K562 (cell line): Measurements from ENCODE around the gene CYP2R1. TPM values are rescaled to one million over a fixed set of nuclear protein-coding genes. Genes with fewer than 3 reads are reported as not detected.

Source experiments
- ATAC-seq: fragments of 200-7000 bp; cut with Tn5 transposase; 3 replicates; pipeline ENCODE4 v1.9.1; 2020; ENCODE audit warnings: moderate library complexity
- BruUV-seq: library from RNA; stranded (reverse); fragments of 400-500 nt; replicated peaks from 2 replicates; lab custom pipeline; 2021; lab: Mats Ljungman, UMichigan
- CTCF ChIA-PET: fragments of 300-600 bp; formaldehyde crosslinking; extraction: SDS; loops from one replicate; lab custom pipeline; 2021; ENCODE audit warnings: low intra/inter-chr PET ratio; lab: Yijun Ruan, JAX
- POLR2A ChIA-PET: fragments of 300-600, 350-650 bp; sonication (Branson Sonifier 250); formaldehyde crosslinking; extraction: SDS; loops from one replicate; lab custom pipeline; 2021; ENCODE audit warnings: antibody characterized with exemption, inconsistent platforms; lab: Yijun Ruan, JAX
- DNase-seq, 4 experiments: peaks; one replicate each; pipeline versions ENCODE4 v3.0.0 to v3.0.0-alpha.2; 2011 to 2018; ENCODE audit warnings: low spot score in 3 of 4, mixed read lengths in 3 of 4; ENCODE audit errors: extremely low read depth in 1 of 4
- FAIRE-seq: peaks from 2 replicates; lab custom pipeline; 2011; peaks lifted over from hg19 to GRCh38; lab: Jason Lieb, UNC
- H2AFZ ChIP-seq: 2 replicates; pipeline ENCODE4 v1.6.0; 2011; ENCODE audit warnings: low read depth, low read length, control low read depth, inconsistent platforms
- H3K27ac ChIP-seq: fragments of 200-600 bp; 3 replicates; pipeline ENCODE4 v1.8.0; 2011; ENCODE audit warnings: low read depth, mild to moderate bottlenecking, control low read depth, inconsistent platforms, low read length, moderate library complexity, mixed read lengths; ENCODE audit errors: extremely low read depth
- H3K27me3 ChIP-seq, 2 experiments: fragments of 300-600 bp in 1 of 2; 2 replicates in 1 of 2; 3 replicates in 1 of 2; pipeline versions ENCODE4 v1.6.0 to v1.8.0; 2011; ENCODE audit warnings: inconsistent platforms in 2 of 2, low read length in 2 of 2, mild to moderate bottlenecking in 1 of 2, mixed read lengths in 1 of 2, moderate library complexity in 1 of 2; ENCODE audit not compliant: control insufficient read depth in 2 of 2, insufficient read depth in 2 of 2
- H3K36me3 ChIP-seq: fragments of 300-600 bp; 3 replicates; pipeline ENCODE4 v1.8.0; 2011; ENCODE audit warnings: mild to moderate bottlenecking, low read length, inconsistent platforms; ENCODE audit not compliant: control insufficient read depth, insufficient read depth
- H3K4me1 ChIP-seq, 2 experiments: fragments of 200-600 bp in 1 of 2; replicated peaks in 1 of 2; 2 replicates in 1 of 2; 3 replicates in 1 of 2; pipeline versions ENCODE4 v1.5.1 to v1.8.0; 2011; ENCODE audit warnings: inconsistent platforms in 2 of 2, low read length in 2 of 2, mild to moderate bottlenecking in 1 of 2, mixed read lengths in 1 of 2, moderate library complexity in 1 of 2; ENCODE audit not compliant: control insufficient read depth in 2 of 2, insufficient read depth in 2 of 2
- H3K4me2 ChIP-seq: 2 replicates; pipeline ENCODE4 v1.6.1; 2011; ENCODE audit warnings: low read length, control low read depth, inconsistent platforms, mixed read lengths; ENCODE audit not compliant: insufficient read depth
- H3K4me3 ChIP-seq: fragments of 200-600 bp; sonication (generic), shearing (Covaris generic); 2 replicates; pipeline ENCODE4 v1.5.1; 2016; ENCODE audit warnings: control low read depth, inconsistent platforms
- H3K79me2 ChIP-seq: fragments of 200-600 bp; 3 replicates; pipeline ENCODE4 v1.8.0; 2011; ENCODE audit warnings: low read length, inconsistent platforms; ENCODE audit not compliant: control insufficient read depth, insufficient read depth
- H3K9ac ChIP-seq, 2 experiments: 2 replicates each; pipeline versions ENCODE4 v1.6.0 to v1.6.1; 2011; ENCODE audit warnings: low read depth in 2 of 2, low read length in 2 of 2, control low read depth in 1 of 2, inconsistent platforms in 1 of 2, mild to moderate bottlenecking in 1 of 2, mixed read lengths in 1 of 2; ENCODE audit not compliant: insufficient read depth in 1 of 2
- H3K9me1 ChIP-seq: one replicate; pipeline ENCODE4 v1.6.0; 2011; ENCODE audit warnings: inconsistent platforms, mild to moderate bottlenecking, low read length, moderate library complexity; ENCODE audit not compliant: control insufficient read depth, insufficient read depth
- H3K9me3 ChIP-seq: replicated peaks from 2 replicates; pipeline ENCODE4 v1.5.1; 2011; ENCODE audit warnings: low read depth, low read length, inconsistent platforms; ENCODE audit not compliant: control insufficient read depth, insufficient read depth
- H4K20me1 ChIP-seq: replicated peaks from 2 replicates; pipeline ENCODE4 v1.6.1; 2011; ENCODE audit warnings: low read length, inconsistent platforms, mixed read lengths; ENCODE audit not compliant: control insufficient read depth, insufficient read depth
- BCOR ChIP-seq: fragments of 450-650 bp; IDR thresholded peaks from 2 replicates; pipeline ENCODE4 v1.6.1; 2016
- CBFA2T2 ChIP-seq: fragments of 450-650 bp; conservative IDR thresholded peaks from 2 replicates; pipeline ENCODE4 v1.6.1; 2017; ENCODE audit warnings: mild to moderate bottlenecking
- CBFA2T3 ChIP-seq: fragments of 450-650 bp; IDR thresholded peaks from 2 replicates; pipeline ENCODE4 v1.6.1; 2017
- FOXM1 ChIP-seq, 2 experiments: fragments of 450-650 bp in 1 of 2; sonication (generic) in 1 of 2; formaldehyde crosslinking in 1 of 2; IDR thresholded peaks; 2 replicates each; pipeline versions ENCODE4 v1.6.1 to v1.9.0; 2017 to 2022; ENCODE audit warnings: low read depth in 2 of 2, mild to moderate bottlenecking in 2 of 2, missing genetic modification reagents in 1 of 2, moderate library complexity in 1 of 2
- MAFG ChIP-seq: fragments of 450-650 bp; conservative IDR thresholded peaks from 2 replicates; pipeline ENCODE4 v1.6.1; 2016; ENCODE audit warnings: missing genetic modification characterization, missing compliant biosample characterization
- MAZ ChIP-seq, 2 experiments: fragments of 450-650 bp in 1 of 2; sonication (generic) in 1 of 2; formaldehyde crosslinking; IDR thresholded peaks in 1 of 2; conservative IDR thresholded peaks in 1 of 2; 2 replicates each; pipeline versions ENCODE4 v1.4.0 to v1.5.0; 2020; ENCODE audit warnings: mild to moderate bottlenecking in 1 of 2, missing genetic modification reagents in 1 of 2
- MYBL2 ChIP-seq, 2 experiments: fragments of 450-650 bp in 1 of 2; sonication (generic) in 1 of 2; formaldehyde crosslinking in 1 of 2; IDR thresholded peaks; 2 replicates each; pipeline versions ENCODE4 v1.6.1 to v1.8.1; 2017 to 2022; ENCODE audit warnings: borderline replicate concordance in 1 of 2, inconsistent platforms in 1 of 2, low read depth in 1 of 2, mild to moderate bottlenecking in 1 of 2, missing genetic modification reagents in 1 of 2, moderate library complexity in 1 of 2
- NCOA6 ChIP-seq: fragments of 450-650 bp; IDR thresholded peaks from 2 replicates; pipeline ENCODE4 v1.6.1; 2017; ENCODE audit warnings: mild to moderate bottlenecking
- RB1 ChIP-seq: fragments of 450-650 bp; IDR thresholded peaks from 2 replicates; pipeline ENCODE4 v1.6.1; 2017; ENCODE audit warnings: low read depth, mild to moderate bottlenecking
- RFX5 ChIP-seq: IDR thresholded peaks from 2 replicates; pipeline ENCODE4 v1.6.1; 2011; ENCODE audit warnings: low read depth, mild to moderate bottlenecking, improper control_type of control experiment, low read length
- TAF15 ChIP-seq: fragments of 200-400 bp; formaldehyde crosslinking; IDR thresholded peaks from 2 replicates; pipeline ENCODE4 v1.6.1; 2017; ENCODE audit warnings: mild to moderate bottlenecking, low read depth, low read length, moderate library complexity
- TAL1 ChIP-seq: fragments of 450-650 bp; IDR thresholded peaks from 2 replicates; pipeline ENCODE4 v1.6.1; 2016; ENCODE audit warnings: mild to moderate bottlenecking
- TRIM24 ChIP-seq, 2 experiments: fragments of 450-650 bp; IDR thresholded peaks; 2 replicates each; pipeline ENCODE4 v1.6.1; 2016
- ZNF324 ChIP-seq: fragments of 250-450 bp; sonication (Bioruptor Pico); IDR thresholded peaks from 2 replicates; pipeline ENCODE4 v1.4.0; 2020; ENCODE audit warnings: mild to moderate bottlenecking
- ZNF668 ChIP-seq: fragments of 250-450 bp; sonication (Bioruptor Pico); IDR thresholded peaks from 2 replicates; pipeline ENCODE4 v1.8.0; 2022; ENCODE audit warnings: mild to moderate bottlenecking, inconsistent platforms
- WGBS: fragments of 100-300 bp; shearing (Covaris generic); methylation state at CpG from one replicate; pipeline ENCODE4 v1.1.6; 2016; ENCODE audit warnings: low coverage, mixed read lengths; ENCODE audit not compliant: insufficient coverage; ENCODE audit errors: missing lambda C conversion rate; 5-methylcytosine and 5-hydroxymethylcytosine counted together
- in situ Hi-C: fragments of 300-500 bp; cut with MboI; formaldehyde crosslinking; loops from 4 replicates; pipeline ENCODE4 v1.15.0; 2018; ENCODE audit warnings: inconsistent platforms, mixed read lengths
- intact Hi-C: fragments of 100-400 bp; cut with micrococcal nuclease; formaldehyde crosslinking; loops from 2 replicates; pipeline ENCODE4 v1.14.2; 2022
- polyA plus RNA-seq, 8 experiments: library from polyadenylated mRNA; depleted of rRNA in 4 of 8; stranded (reverse) in 5 of 8; unstranded in 3 of 8; fragments of >200 nt; fragmentation: Nextera tagmentation in 2 of 8; fragmentation: Illumina TruSeq in 1 of 8; extraction: Ambion mirVana in 2 of 8; extraction: Trizol in 1 of 8; gene quantifications; 2 replicates each; pipeline versions ENCODE4 v1.2.1 to v1.2.3, GENCODE V29; 2011 to 2014; ENCODE audit warnings: inconsistent platforms in 1 of 8, missing spikeins in 1 of 8
- total RNA-seq, 7 experiments: library from RNA; depleted of rRNA in 6 of 7; stranded (reverse); fragments of >200 nt in 6 of 7; fragmentation: Illumina TruSeq in 2 of 7; extraction: Trizol in 2 of 7; gene quantifications; 2 replicates each; pipeline versions ENCODE4 v1.2.1 to v1.2.3, GENCODE V29; 2011 to 2021; ENCODE audit warnings: low replicate concordance in 1 of 7
- TF ChIP-seq, protein P1 (sequence below): sonication (generic); formaldehyde crosslinking; IDR thresholded peaks from 2 replicates; pipeline ENCODE4 v1.9.0; 2022; ENCODE audit warnings: mild to moderate bottlenecking, missing genetic modification reagents
- TF ChIP-seq, protein P2 (sequence below): sonication (generic); IDR thresholded peaks from 2 replicates; pipeline ENCODE4 v1.6.1; 2016

The CYP2R1 gene
- total and polyA plus RNA-seq, 9 of the 15 experiments (the other 6 are each of a cell fraction or from before 2014, with no cell fraction given), result 19.4 to 40.5 (median 29.4) TPM

DNA sequence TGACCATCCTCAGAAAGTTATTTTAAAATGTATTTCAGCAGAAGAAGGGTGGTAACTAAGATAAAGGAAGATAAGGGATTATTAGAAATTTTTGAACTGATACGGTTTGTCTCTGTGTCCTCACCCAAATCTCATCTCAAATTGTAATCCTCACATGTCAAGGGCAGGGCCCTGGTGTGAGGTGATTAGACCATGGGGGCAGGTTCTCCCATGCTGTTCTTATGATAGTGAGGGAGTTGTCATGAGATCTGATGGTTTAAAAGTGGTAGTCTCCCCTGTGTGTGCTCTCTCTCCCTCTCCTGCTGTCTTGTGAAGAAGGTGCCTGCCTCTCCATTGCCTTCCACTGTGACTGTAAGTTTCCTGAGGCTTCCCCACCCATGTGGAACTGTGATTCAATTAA, 36.1 kb downstream of the CYP2R1 start:
- Histone ChIP-seq H3K4me1 (no peaks in the 10 kb centered on the region; a peak in 1 of 5 replicates), H3K79me2 (no peaks in the 10 kb centered on the region), H4K20me1 (no peaks in the 10 kb centered on the region), H3K4me2 (no peak overlapping the region), H3K36me3 (peaks cover 8% of the 10 kb centered on the region; the same call in 1 of the 3 replicates), H3K4me3 (no peak overlapping the region), H2AFZ (no peak overlapping the region), H3K9ac (no peak overlapping the region), H3K9me3 (no peaks in the 10 kb centered on the region), H3K27ac (no peak overlapping the region), H3K9me1 (no peaks in the 10 kb centered on the region), H3K27me3 (no peaks in the 10 kb centered on the region)
- ChIA-PET CTCF (no interaction called here), POLR2A (no interaction called here)
- DNase-seq, result peak in 1 of 4 experiments; percentile 5
- intact Hi-C loops, result no loop called here
- FAIRE-seq, result no peak
- TF ChIP-seq CBFA2T3 (peak; percentile 62), CBFA2T2 (peak; percentile 48; the same call in 1 of the 2 replicates), TAL1 (peak; percentile 68), NCOA6 (no peak), TRIM24 (IDR thresholded peaks at IDR 0.05) (peak in 1 of 2 experiments; percentile 70; a peak in 2 of 4 replicates)
- TF ChIP-seq, protein P1, sequence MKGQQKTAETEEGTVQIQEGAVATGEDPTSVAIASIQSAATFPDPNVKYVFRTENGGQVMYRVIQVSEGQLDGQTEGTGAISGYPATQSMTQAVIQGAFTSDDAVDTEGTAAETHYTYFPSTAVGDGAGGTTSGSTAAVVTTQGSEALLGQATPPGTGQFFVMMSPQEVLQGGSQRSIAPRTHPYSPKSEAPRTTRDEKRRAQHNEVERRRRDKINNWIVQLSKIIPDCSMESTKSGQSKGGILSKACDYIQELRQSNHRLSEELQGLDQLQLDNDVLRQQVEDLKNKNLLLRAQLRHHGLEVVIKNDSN, result no peak
- no peak; the same call in 2 of the 3 replicates for ATAC-seq
- 40% methylated on average over 1 of the region's 1 CpG for WGBS
- BruUV-seq, result no TSS peak
- in situ Hi-C loops, result no loop called here

DNA sequence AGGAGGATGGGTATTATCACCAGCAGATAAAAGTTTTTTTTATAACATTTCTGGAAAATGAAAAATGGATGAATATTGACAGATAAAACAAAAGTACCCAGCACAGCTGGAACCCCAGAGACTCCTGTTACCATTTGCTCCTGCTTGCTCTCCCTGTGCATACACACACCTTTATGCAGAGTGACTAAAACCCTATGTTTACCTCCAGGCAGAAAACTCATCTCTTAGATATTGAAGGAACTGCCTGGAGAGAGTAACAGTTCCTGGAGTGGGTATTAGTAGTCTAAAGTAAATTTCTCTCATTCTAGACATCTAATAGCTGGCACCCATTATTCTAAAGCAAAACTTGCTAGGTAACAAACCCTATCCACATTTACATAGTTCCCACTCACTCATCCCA, 38.0 kb downstream of the CYP2R1 start:
- POLR2A ChIA-PET, result interaction anchor here (0.6 to 0.7 kb wide), 2 partner anchors 354 to 356 kb away, joined by 3 read pairs; no protein-coding TSS in a partner anchor
- no peak for TF ChIP-seq MYBL2 (IDR thresholded peaks at IDR 0.05; ENCODE audit: low read depth)
- no peak for TF ChIP-seq MYBL2 (CRISPR knock-in tag; IDR thresholded peaks at IDR 0.05; ENCODE audit: borderline replicate concordance)
- no peak for TF ChIP-seq ZNF668 (CRISPR knock-in tag)
- TF ChIP-seq TAF15, result no peak
- no peak for TF ChIP-seq RB1
- no peak for TF ChIP-seq FOXM1 (IDR thresholded peaks at IDR 0.05; ENCODE audit: low read depth)
- TF ChIP-seq FOXM1 (CRISPR knock-in tag; IDR thresholded peaks at IDR 0.05; ENCODE audit: low read depth), result no peak
- TF ChIP-seq MAZ (CRISPR knock-in tag; conservative IDR thresholded peaks at IDR 0.05 in 1 of 2, IDR thresholded peaks at IDR 0.05 in 1 of 2), result no peak
- TF ChIP-seq ZNF324 (CRISPR knock-in tag), result no peak
- TF ChIP-seq, protein P2, sequence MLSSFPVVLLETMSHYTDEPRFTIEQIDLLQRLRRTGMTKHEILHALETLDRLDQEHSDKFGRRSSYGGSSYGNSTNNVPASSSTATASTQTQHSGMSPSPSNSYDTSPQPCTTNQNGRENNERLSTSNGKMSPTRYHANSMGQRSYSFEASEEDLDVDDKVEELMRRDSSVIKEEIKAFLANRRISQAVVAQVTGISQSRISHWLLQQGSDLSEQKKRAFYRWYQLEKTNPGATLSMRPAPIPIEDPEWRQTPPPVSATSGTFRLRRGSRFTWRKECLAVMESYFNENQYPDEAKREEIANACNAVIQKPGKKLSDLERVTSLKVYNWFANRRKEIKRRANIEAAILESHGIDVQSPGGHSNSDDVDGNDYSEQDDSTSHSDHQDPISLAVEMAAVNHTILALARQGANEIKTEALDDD, result no peak
- TF ChIP-seq BCOR, result no peak
- TF ChIP-seq RFX5, result no peak
- TF ChIP-seq MAFG (tag), result no peak
- no peak for TF ChIP-seq CBFA2T2

More for the DNA sequence above, 38.0 kb downstream of the CYP2R1 start:
- Histone ChIP-seq H3K9ac (no peak overlapping the region), H3K79me2 (no peaks in the 10 kb centered on the region), H3K9me3 (no peaks in the 10 kb centered on the region), H3K4me3 (no peak overlapping the region), H3K27me3 (no peaks in the 10 kb centered on the region), H3K36me3 (peaks cover 6% of the 10 kb centered on the region; the same call in 1 of the 3 replicates), H4K20me1 (no peaks in the 10 kb centered on the region), H3K27ac (no peak overlapping the region), H2AFZ (no peak overlapping the region), H3K9me1 (no peaks in the 10 kb centered on the region), H3K4me2 (no peak overlapping the region), H3K4me1 (no peaks in the 10 kb centered on the region; a peak in 1 of 5 replicates)
- intact Hi-C loops (loop anchor here (5.0 kb wide), 1 partner anchor 38 kb away; the partner anchor contains the start of gene CYP2R1), in situ Hi-C loops (no loop called here)
- ATAC-seq (no peak), DNase-seq (no peak), FAIRE-seq (no peak)
- CTCF ChIA-PET, result no interaction called here
- no TSS peak for BruUV-seq
